Activated CD8-positive, alpha-beta memory T cell treated with anti-CD3 and anti-CD28 coated beads, Interleukin-2, amount 50 U/mL, for 1 hour (primary cell): Measurements from ENCODE around the gene SUV39H2.
"Not testable (repeated sequence)": the region's sequence is repeated elsewhere in the genome, so short reads cannot be mapped to it uniquely, and the experiment has no call there.

Experiments
- DNase-seq: peaks from one replicate; pipeline ENCODE4 v3.0.0-alpha.2; 2020; ENCODE audit errors: extremely low read depth

Gene SUV39H2

GRCh38 chr10:14875941-14876340, 2.7 kb upstream of the SUV39H2 start:
- DNase-seq = no peak

- no peak for DNase-seq
Observed at GRCh38 chr10:14876764-14877163, 1.9 kb upstream of the SUV39H2 start.

- no peak for DNase-seq
Observed at GRCh38 chr10:14879124-14879927, 660 bp downstream of the SUV39H2 start.

- no peak for DNase-seq
Observed at GRCh38 chr10:14879928-14880193, 1.2 kb downstream of the SUV39H2 start.

GRCh38 chr10:14880229-14880628, 1.6 kb downstream of the SUV39H2 start:
- DNase-seq = no peak

- no peak for DNase-seq
Observed at GRCh38 chr10:14884082-14884481, 5.4 kb downstream of the SUV39H2 start.

GRCh38 chr10:14889318-14889717, 10.7 kb downstream of the SUV39H2 start:
- no peak for DNase-seq

GRCh38 chr10:14891151-14891550, 12.5 kb downstream of the SUV39H2 start:
- no peak for DNase-seq

GRCh38 chr10:14904316-14904732, 25.7 kb downstream of the SUV39H2 start:
- DNase-seq = no peak

- no peak for DNase-seq
Observed at GRCh38 chr10:14904864-14905263, 26.2 kb downstream of the SUV39H2 start.

GRCh38 chr10:14905890-14906289, 27.2 kb downstream of the SUV39H2 start:
- DNase-seq = no peak

- DNase-seq = no peak
Observed at GRCh38 chr10:14906765-14907164, 28.1 kb downstream of the SUV39H2 start.

- not testable (repeated sequence) for DNase-seq
Observed at GRCh38 chr10:14907591-14907990, 28.9 kb downstream of the SUV39H2 start.

- no peak for DNase-seq
Observed at GRCh38 chr10:14909101-14909500, 30.4 kb downstream of the SUV39H2 start.

GRCh38 chr10:14910953-14911352, 32.3 kb downstream of the SUV39H2 start:
- DNase-seq = no peak

- DNase-seq = no peak
Observed at GRCh38 chr10:14911801-14912200, 33.1 kb downstream of the SUV39H2 start.

GRCh38 chr10:14916600-14916999, 37.9 kb downstream of the SUV39H2 start:
- no peak for DNase-seq

- no peak for DNase-seq
Observed at GRCh38 chr10:14917827-14918226, 39.2 kb downstream of the SUV39H2 start.

GRCh38 chr10:14918964-14919363, 40.3 kb downstream of the SUV39H2 start:
- DNase-seq = no peak

GRCh38 chr10:14924013-14924412, 45.3 kb downstream of the SUV39H2 start:
- DNase-seq = no peak

- DNase-seq = no peak
Observed at GRCh38 chr10:14925268-14925667, 46.6 kb downstream of the SUV39H2 start.

- DNase-seq = no peak
Observed at GRCh38 chr10:14926061-14926470, 47.4 kb downstream of the SUV39H2 start.

- DNase-seq = no peak
Observed at GRCh38 chr10:14926722-14927416, 48.2 kb downstream of the SUV39H2 start.

GRCh38 chr10:14930610-14931009, 51.9 kb downstream of the SUV39H2 start:
- DNase-seq = no peak
